Endothelial cell of umbilical vein (primary cell): ENCODE measurements around the gene GPS1. TPM values are rescaled to one million over a fixed set of nuclear protein-coding genes. Genes with fewer than 3 reads are reported as not detected.

Experiments
- BruUV-seq: library from RNA; stranded (reverse); fragments of 400-500 nt; replicated peaks from 2 replicates; lab custom pipeline; 2021; lab: Mats Ljungman, UMichigan
- CTCF ChIA-PET: fragments of 300-600, 350-600 bp; sonication (Branson Sonifier 250); formaldehyde crosslinking; loops from one replicate; lab custom pipeline; 2021; ENCODE audit warnings: antibody characterized with exemption, inconsistent platforms; lab: Charles Lee
- POLR2A ChIA-PET: fragments of 300-600, 350-600 bp; sonication (Branson Sonifier 250); formaldehyde crosslinking; loops from one replicate; lab custom pipeline; 2021; ENCODE audit warnings: antibody characterized with exemption, inconsistent platforms; lab: Charles Lee
- DNase-seq: peaks from one replicate; pipeline ENCODE4 v3.0.0-alpha.2; 2011; ENCODE audit warnings: low read depth, low spot score
- FAIRE-seq: peaks from 2 replicates; lab custom pipeline; 2011; peaks lifted over from hg19 to GRCh38; lab: Jason Lieb, UNC
- H2AFZ ChIP-seq: 2 replicates; pipeline ENCODE4 v1.6.0; 2012; ENCODE audit warnings: low read depth, low read length, control low read depth, inconsistent platforms
- H3K27ac ChIP-seq: 2 replicates; pipeline ENCODE4 v1.5.1; 2011; ENCODE audit warnings: low read depth, mild to moderate bottlenecking, control low read depth, low read length, moderate library complexity; ENCODE audit not compliant: insufficient read depth
- H3K27me3 ChIP-seq, 2 experiments: 2 replicates each; pipeline versions ENCODE4 v1.6.0 to v1.6.1; 2011; ENCODE audit warnings: low read length in 2 of 2, mixed read lengths in 1 of 2; ENCODE audit not compliant: control insufficient read depth in 2 of 2, insufficient read depth in 2 of 2
- H3K36me3 ChIP-seq, 2 experiments: 2 replicates in 1 of 2; 3 replicates in 1 of 2; pipeline ENCODE4 v1.5.1; 2011; ENCODE audit warnings: low read length in 2 of 2, mild to moderate bottlenecking in 1 of 2, moderate library complexity in 1 of 2; ENCODE audit not compliant: control insufficient read depth in 2 of 2, insufficient read depth in 2 of 2; ENCODE audit errors: extremely low read depth in 1 of 2
- H3K4me1 ChIP-seq: 3 replicates; pipeline ENCODE4 v1.5.1; 2011; ENCODE audit warnings: mild to moderate bottlenecking, low read length; ENCODE audit not compliant: control insufficient read depth, insufficient read depth; ENCODE audit errors: extremely low read depth
- H3K4me2 ChIP-seq: 2 replicates; pipeline ENCODE4 v1.6.1; 2011; ENCODE audit warnings: low read length, control low read depth, mixed read lengths; ENCODE audit not compliant: insufficient read depth
- H3K4me3 ChIP-seq, 3 experiments: fragments of 200-600 bp in 1 of 3; sonication (generic), shearing (Covaris generic) in 1 of 3; replicated peaks in 1 of 3; 2 replicates each; pipeline ENCODE4 v1.5.1; 2011 to 2016; ENCODE audit warnings: control low read depth in 3 of 3, low read length in 3 of 3, mild to moderate bottlenecking in 2 of 3, inconsistent platforms in 1 of 3, low read depth in 1 of 3, moderate library complexity in 1 of 3; ENCODE audit not compliant: insufficient read depth in 1 of 3
- H3K79me2 ChIP-seq: 2 replicates; pipeline ENCODE4 v1.6.0; 2012; ENCODE audit warnings: low read length, inconsistent platforms; ENCODE audit not compliant: control insufficient read depth, insufficient read depth
- H3K9ac ChIP-seq: replicated peaks from 2 replicates; pipeline ENCODE3; 2011; ENCODE audit warnings: low read length, control low read depth; ENCODE audit not compliant: insufficient read depth; ENCODE audit errors: extremely low read depth
- H3K9me1 ChIP-seq: replicated peaks from 3 replicates; pipeline ENCODE4 v1.6.0; 2011; ENCODE audit warnings: mild to moderate bottlenecking, low read length; ENCODE audit not compliant: control insufficient read depth, insufficient read depth; ENCODE audit errors: extremely low read depth
- H3K9me3 ChIP-seq: replicated peaks from 2 replicates; pipeline ENCODE4 v1.5.1; 2012; ENCODE audit warnings: low read length, inconsistent platforms; ENCODE audit not compliant: control insufficient read depth, insufficient read depth
- H4K20me1 ChIP-seq: replicated peaks from 2 replicates; pipeline ENCODE3; 2011; ENCODE audit warnings: mild to moderate bottlenecking, low read length; ENCODE audit not compliant: control insufficient read depth, insufficient read depth; ENCODE audit errors: extremely low read depth
- CTCF ChIP-seq, 2 donors: IDR thresholded peaks; 1 replicate in 1 of 2; 2 replicates in 1 of 2; pipeline ENCODE4 v1.5.1; 2011; ENCODE audit warnings: low read length in 2 of 2, mild to moderate bottlenecking in 2 of 2, moderate library complexity in 2 of 2, control low read depth in 1 of 2, inconsistent platforms in 1 of 2, low read depth in 1 of 2; ENCODE audit not compliant: insufficient read depth in 1 of 2; ENCODE audit errors: extremely low read depth in 1 of 2
- EZH2 ChIP-seq: IDR thresholded peaks from 2 replicates; pipeline ENCODE4 v1.6.1; 2012; ENCODE audit warnings: borderline replicate concordance, low read depth, mild to moderate bottlenecking, moderate library complexity, low read length, inconsistent platforms; ENCODE audit not compliant: severe bottlenecking
- FOS ChIP-seq: IDR thresholded peaks from 2 replicates; pipeline ENCODE4 v1.6.1; 2011; ENCODE audit warnings: mild to moderate bottlenecking, low read length, moderate library complexity, borderline replicate concordance; ENCODE audit not compliant: insufficient read depth
- GATA2 ChIP-seq: IDR thresholded peaks from 2 replicates; pipeline ENCODE4 v1.7.0; 2011; ENCODE audit warnings: low read depth, mild to moderate bottlenecking, moderate library complexity, mixed read lengths, low read length; ENCODE audit not compliant: insufficient read length, insufficient read depth
- JUN ChIP-seq: IDR thresholded peaks from 2 replicates; pipeline ENCODE4 v1.6.1; 2011; ENCODE audit warnings: borderline replicate concordance, low read depth; ENCODE audit not compliant: insufficient read length, insufficient read depth
- MYC ChIP-seq: IDR thresholded peaks from one replicate; pipeline ENCODE4 v1.6.1; 2011; ENCODE audit warnings: mild to moderate bottlenecking, low read depth, low read length
- POLR2A ChIP-seq: IDR thresholded peaks from 2 replicates; pipeline ENCODE4 v1.6.1; 2012; ENCODE audit warnings: low read depth, mild to moderate bottlenecking, control low read depth, low read length
- POLR2AphosphoS5 ChIP-seq: IDR thresholded peaks from 2 replicates; pipeline ENCODE4 v1.6.1; 2012; ENCODE audit warnings: low read depth, mild to moderate bottlenecking, control low read depth, low read length, moderate library complexity; ENCODE audit not compliant: insufficient read depth
- dilution Hi-C: fragments of 300-500 bp; cut with MboI; formaldehyde crosslinking; loops from one replicate; pipeline ENCODE4 v1.15.0; 2019; ENCODE audit warnings: low sequenced_read_pairs; ENCODE audit not compliant: extremely low pct_ligation_motif_present
- intact Hi-C: fragments of 100-400 bp; cut with micrococcal nuclease; formaldehyde crosslinking; loops from one replicate; pipeline ENCODE4 v1.10.0; 2022
- polyA plus RNA-seq, 4 experiments: library from polyadenylated mRNA; depleted of rRNA in 3 of 4; stranded (reverse) in 3 of 4; unstranded in 1 of 4; fragments of >200 nt; gene quantifications; 2 replicates each; pipeline versions ENCODE4 v1.2.1 to v1.2.3, GENCODE V29; 2011 to 2012; ENCODE audit warnings: missing spikeins in 1 of 4
- total RNA-seq: library from RNA; stranded (reverse); gene quantifications from 2 replicates; pipeline ENCODE4 v1.2.3, GENCODE V29; 2021
- TF ChIP-seq, protein P1 (sequence below): IDR thresholded peaks from 2 replicates; pipeline ENCODE4 v1.6.1; 2011; ENCODE audit not compliant: insufficient read depth, insufficient read length

Gene GPS1
- total and polyA plus RNA-seq, 2 donors (not counting 3 experiments of a cell fraction or from before 2014, with no cell fraction given): 116 to 178 TPM

GRCh38 chr17:82054351-82055022, 2.8 kb downstream of the GPS1 start:
- intact Hi-C loops: no loop called here
- H3K4me2 ChIP-seq: no peak overlapping the region
- no peaks in the 10 kb centered on the region for H4K20me1 ChIP-seq
- H3K9me3 ChIP-seq: no peaks in the 10 kb centered on the region
- H2AFZ ChIP-seq: no peak overlapping the region
- no peak for FAIRE-seq
- no peaks in the 10 kb centered on the region for H3K27me3 ChIP-seq
- H3K79me2 ChIP-seq: peaks cover 11% of the 10 kb centered on the region
- H3K4me3 ChIP-seq: no peak overlapping the region
- no peak for DNase-seq
- TF ChIP-seq JUN (no peak), FOS (no peak)
- H3K9ac ChIP-seq: no peak overlapping the region
- POLR2A ChIA-PET: no interaction called here
- no peak overlapping the region for H3K27ac ChIP-seq
- no peaks in the 10 kb centered on the region for H3K9me1 ChIP-seq
- CTCF ChIA-PET: interaction anchor here (0.8 to 1.1 kb wide), 2 partner anchors 10 to 24 kb away, joined by 4 to 5 read pairs; no protein-coding TSS in a partner anchor
- TSS peak; percentile 8 for BruUV-seq
- dilution Hi-C loops: no loop called here
- H3K4me1 ChIP-seq: peaks cover 11% of the 10 kb centered on the region
- peaks cover 12 to 39% of the 10 kb centered on the region in 2 experiments for H3K36me3 ChIP-seq

- dilution Hi-C loops (no loop called here), intact Hi-C loops (no loop called here)
- Histone ChIP-seq H3K27ac (no peak overlapping the region), H4K20me1 (no peaks in the 10 kb centered on the region), H3K9me3 (no peaks in the 10 kb centered on the region), H3K79me2 (peaks cover 11% of the 10 kb centered on the region), H3K36me3 (peaks cover 12 to 46% of the 10 kb centered on the region in 2 experiments), H2AFZ (no peak overlapping the region), H3K4me2 (no peak overlapping the region), H3K4me3 (no peak overlapping the region), H3K4me1 (peaks cover 11% of the 10 kb centered on the region), H3K9me1 (no peaks in the 10 kb centered on the region), H3K9ac (no peak overlapping the region), H3K27me3 (no peaks in the 10 kb centered on the region)
- POLR2A ChIA-PET: no interaction called here
- no peak for TF ChIP-seq GATA2
- no peak for TF ChIP-seq MYC
- TF ChIP-seq POLR2A: no peak
- TF ChIP-seq CTCF (IDR thresholded peaks at IDR 0.05; ENCODE audit: extremely low read depth in 1 of 2, insufficient read depth in 1 of 2, low read depth in 1 of 2, low read length in 2 of 2): no peak
- TF ChIP-seq, protein P1, sequence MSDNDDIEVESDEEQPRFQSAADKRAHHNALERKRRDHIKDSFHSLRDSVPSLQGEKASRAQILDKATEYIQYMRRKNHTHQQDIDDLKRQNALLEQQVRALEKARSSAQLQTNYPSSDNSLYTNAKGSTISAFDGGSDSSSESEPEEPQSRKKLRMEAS: no peak
- TF ChIP-seq JUN: no peak
- TF ChIP-seq EZH2: no peak
- no peak for TF ChIP-seq POLR2AphosphoS5
- TF ChIP-seq FOS: no peak
- CTCF ChIA-PET: interaction anchor here (1.0 to 1.3 kb wide), 2 partner anchors 9 to 24 kb away, joined by 4 to 5 read pairs; no protein-coding TSS in a partner anchor
- BruUV-seq: no TSS peak
- no peak for DNase-seq
- FAIRE-seq: no peak
These were observed 3.6 kb downstream of the GPS1 start for GRCh38 chr17:82055023-82055964.
